ENCODE measurements around the gene SLC16A5. TPM values are rescaled to one million over a fixed set of nuclear protein-coding genes. Genes with fewer than 3 reads are reported as not detected.

Gene SLC16A5
- total RNA-seq, 2 experiments from 2014 or later, result 9.2 to 11.0 TPM

- Mint-ChIP-seq H3K27ac (no peak overlapping the region), H3K9me3 (no peaks in the 10 kb centered on the region), H3K4me3 (no peak overlapping the region), H3K27me3 (no peaks in the 10 kb centered on the region), H3K4me1 (ENCODE audit: low read depth) (no peaks in the 10 kb centered on the region), H3K36me3 (ENCODE audit: low read depth) (no peaks in the 10 kb centered on the region)
- intact Hi-C loops (cut with DNase I, micrococcal nuclease), result no loop called here
- no peak overlapping the region for H3K27ac ChIP-seq (ENCODE audit: low read depth in 1 of 2, low read length in 2 of 2)
- H3K36me3 ChIP-seq (ENCODE audit: insufficient read depth, low read length), result peaks cover 11% of the 10 kb centered on the region
- ChIA-PET CTCF (no interaction called here), POLR2A (no interaction called here)
- ATAC-seq (ENCODE audit: poor library complexity) (no peak), DNase-seq (no peak)
- no peak overlapping the region for H3K4me3 ChIP-seq (ENCODE audit: low read length)
- no peaks in the 10 kb centered on the region for H3K27me3 ChIP-seq (ENCODE audit: control insufficient read depth in 1 of 2, insufficient read depth in 2 of 2, low read length in 2 of 2)
- no peak for TF ChIP-seq CTCF (IDR thresholded peaks at IDR 0.05)
- no peaks in the 10 kb centered on the region for H3K4me1 ChIP-seq (ENCODE audit: insufficient read depth, low read length)
- H3K9me3 ChIP-seq (ENCODE audit: control insufficient read depth in 1 of 2, insufficient read depth in 1 of 2, low read length in 2 of 2), result peaks cover 0 to 4% of the 10 kb centered on the region in 2 experiments
Measured at GRCh38 chr17:75097865-75098264, 10.1 kb downstream of the SLC16A5 start.

- intact Hi-C loops (cut with DNase I, micrococcal nuclease), result no loop called here
- H3K9me3 ChIP-seq (ENCODE audit: control insufficient read depth in 1 of 2, insufficient read depth in 1 of 2, low read length in 2 of 2), result peaks cover 0 to 2% of the 10 kb centered on the region in 2 experiments
- H3K4me1 Mint-ChIP-seq (ENCODE audit: low read depth), result no peaks in the 10 kb centered on the region
- no peaks in the 10 kb centered on the region for H3K27me3 Mint-ChIP-seq
- ATAC-seq (ENCODE audit: poor library complexity) (no peak), DNase-seq (no peak)
- peaks cover 11% of the 10 kb centered on the region for H3K36me3 ChIP-seq (ENCODE audit: insufficient read depth, low read length)
- ChIA-PET POLR2A (interaction anchor here (1.2 kb wide), 1 partner anchor 163 kb away, joined by 3 read pairs; the partner anchor contains the start of genes GGA3 and MRPS7), CTCF (interaction anchor here (0.5 kb wide), 1 partner anchor 343 kb away, joined by 3 read pairs; no protein-coding TSS in a partner anchor)
- H3K4me3 Mint-ChIP-seq, result no peak overlapping the region
- no peak overlapping the region for H3K4me3 ChIP-seq (ENCODE audit: low read length)
- H3K4me1 ChIP-seq (ENCODE audit: insufficient read depth, low read length), result no peaks in the 10 kb centered on the region
- TF ChIP-seq CTCF (IDR thresholded peaks at IDR 0.05), result no peak
- no peak overlapping the region for H3K27ac Mint-ChIP-seq
- H3K27ac ChIP-seq (ENCODE audit: low read depth in 1 of 2, low read length in 2 of 2), result no peak overlapping the region
- H3K27me3 ChIP-seq (ENCODE audit: control insufficient read depth in 1 of 2, insufficient read depth in 2 of 2, low read length in 2 of 2), result no peaks in the 10 kb centered on the region
- no peaks in the 10 kb centered on the region for H3K9me3 Mint-ChIP-seq
- H3K36me3 Mint-ChIP-seq (ENCODE audit: low read depth), result no peaks in the 10 kb centered on the region
Measured at GRCh38 chr17:75098861-75099260, 11.1 kb downstream of the SLC16A5 start.

- H3K27me3 Mint-ChIP-seq, result no peaks in the 10 kb centered on the region
- no peaks in the 10 kb centered on the region for H3K27me3 ChIP-seq (ENCODE audit: control insufficient read depth in 1 of 2, insufficient read depth in 2 of 2, low read length in 2 of 2)
- no peak overlapping the region for H3K4me3 Mint-ChIP-seq
- H3K4me1 Mint-ChIP-seq (ENCODE audit: low read depth), result no peaks in the 10 kb centered on the region
- POLR2A ChIA-PET, result interaction anchor here (1.2 kb wide), 1 partner anchor 161 kb away, joined by 3 read pairs; the partner anchor contains the start of genes GGA3 and MRPS7
- H3K9me3 ChIP-seq (ENCODE audit: control insufficient read depth in 1 of 2, insufficient read depth in 1 of 2, low read length in 2 of 2), result no peaks in the 10 kb centered on the region
- DNase-seq, result no peak
- no peak for ATAC-seq (ENCODE audit: poor library complexity)
- H3K36me3 ChIP-seq (ENCODE audit: insufficient read depth, low read length), result peaks cover 13% of the 10 kb centered on the region
- intact Hi-C loops (cut with DNase I, micrococcal nuclease), result no loop called here
- no peaks in the 10 kb centered on the region for H3K36me3 Mint-ChIP-seq (ENCODE audit: low read depth)
- no peak for TF ChIP-seq CTCF (IDR thresholded peaks at IDR 0.05)
- H3K9me3 Mint-ChIP-seq, result no peaks in the 10 kb centered on the region
- H3K4me1 ChIP-seq (ENCODE audit: insufficient read depth, low read length), result no peaks in the 10 kb centered on the region
- H3K27ac Mint-ChIP-seq, result no peak overlapping the region
- CTCF ChIA-PET, result interaction anchor here (1.8 kb wide), 1 partner anchor 14 kb away, joined by 5 read pairs; no protein-coding TSS in a partner anchor
- no peak overlapping the region for H3K27ac ChIP-seq (ENCODE audit: low read depth in 1 of 2, low read length in 2 of 2)
- H3K4me3 ChIP-seq (ENCODE audit: low read length), result no peak overlapping the region
Measured at GRCh38 chr17:75099881-75100595, 12.3 kb downstream of the SLC16A5 start.

Data from CD4-positive, alpha-beta T cell (primary cell).